GM19395 (cell line): ENCODE data around the gene XYLT2.
"Not testable (repeated sequence)": the region's sequence is repeated elsewhere in the genome, so short reads cannot be mapped to it uniquely, and the experiment has no call there.

ENCODE experiments used
- ATAC-seq: cut with Tn5 transposase; IDR thresholded peaks from one replicate; pipeline ENCODE4 v1.9.1; 2021; ENCODE audit warnings: mild to moderate bottlenecking, moderate library complexity; ENCODE audit not compliant: unreplicated experiment

Gene XYLT2

GRCh38 chr17:50319306-50320004 is 26.5 kb upstream of the XYLT2 start:
- no peak for ATAC-seq

GRCh38 chr17:50322271-50322670 is 23.7 kb upstream of the XYLT2 start:
- no peak for ATAC-seq

GRCh38 chr17:50323060-50323459 is 22.9 kb upstream of the XYLT2 start:
- ATAC-seq: no peak

GRCh38 chr17:50325906-50326305 is 20.0 kb upstream of the XYLT2 start:
- no peak for ATAC-seq

GRCh38 chr17:50326831-50327364 is 19.0 kb upstream of the XYLT2 start:
- ATAC-seq: no peak

GRCh38 chr17:50328363-50329325 is 17.3 kb upstream of the XYLT2 start:
- ATAC-seq: no peak

GRCh38 chr17:50329716-50330115 is 16.2 kb upstream of the XYLT2 start:
- ATAC-seq: no peak

GRCh38 chr17:50330151-50330775 is 15.7 kb upstream of the XYLT2 start:
- ATAC-seq: no peak

GRCh38 chr17:50331085-50331791 is 14.7 kb upstream of the XYLT2 start:
- no peak for ATAC-seq

GRCh38 chr17:50332196-50332595 is 13.7 kb upstream of the XYLT2 start:
- ATAC-seq: no peak

- not testable (repeated sequence) for ATAC-seq
These were observed 12.5 kb upstream of the XYLT2 start for GRCh38 chr17:50333291-50334057.

- ATAC-seq: no peak
These were observed 8.0 kb upstream of the XYLT2 start for GRCh38 chr17:50337956-50338355.

GRCh38 chr17:50338645-50339044 is 7.3 kb upstream of the XYLT2 start:
- no peak for ATAC-seq

GRCh38 chr17:50339381-50339780 is 6.5 kb upstream of the XYLT2 start:
- no peak for ATAC-seq

- no peak for ATAC-seq
These were observed 1.1 kb upstream of the XYLT2 start for GRCh38 chr17:50344731-50345365.

- peak; percentile 69 for ATAC-seq
These were observed 589 bp downstream of the XYLT2 start for GRCh38 chr17:50346313-50347116.

GRCh38 chr17:50347117-50347893 is 1.4 kb downstream of the XYLT2 start:
- ATAC-seq: no peak

GRCh38 chr17:50347894-50348291 is 2.0 kb downstream of the XYLT2 start:
- ATAC-seq: no peak
